ENCODE results near the gene SYNPR.

The SYNPR gene

GRCh38 chr3:63474828-63475518 lies 196.9 kb downstream of the SYNPR start:
- DNase-seq (ENCODE audit: low spot score): no peak

GRCh38 chr3:63477494-63478129 lies 199.5 kb downstream of the SYNPR start:
- DNase-seq (ENCODE audit: low spot score): no peak

- DNase-seq (ENCODE audit: low spot score): no peak
These were observed 201.0 kb downstream of the SYNPR start for GRCh38 chr3:63478990-63479660.

GRCh38 chr3:63479661-63480035 lies 201.5 kb downstream of the SYNPR start:
- DNase-seq (ENCODE audit: low spot score): no peak

- no peak for DNase-seq (ENCODE audit: low spot score)
These were observed 203.5 kb downstream of the SYNPR start for GRCh38 chr3:63481627-63482026.

- no peak for DNase-seq (ENCODE audit: low spot score)
These were observed 204.2 kb downstream of the SYNPR start for GRCh38 chr3:63482341-63482740.

- DNase-seq (ENCODE audit: low spot score): no peak
These were observed 214.4 kb downstream of the SYNPR start for GRCh38 chr3:63492464-63492863.

- DNase-seq (ENCODE audit: low spot score): no peak
These were observed 215.0 kb downstream of the SYNPR start for GRCh38 chr3:63493101-63493500.

- no peak for DNase-seq (ENCODE audit: low spot score)
These were observed 216.5 kb downstream of the SYNPR start for GRCh38 chr3:63494646-63495045.

GRCh38 chr3:63497641-63498040 lies 219.5 kb downstream of the SYNPR start:
- DNase-seq (ENCODE audit: low spot score): no peak

- DNase-seq (ENCODE audit: low spot score): no peak
These were observed 222.1 kb downstream of the SYNPR start for GRCh38 chr3:63500196-63500595.

GRCh38 chr3:63508305-63508704 lies 230.2 kb downstream of the SYNPR start:
- no peak for DNase-seq (ENCODE audit: low spot score)

- no peak for DNase-seq (ENCODE audit: low spot score)
These were observed 230.7 kb downstream of the SYNPR start for GRCh38 chr3:63508771-63509170.

- DNase-seq (ENCODE audit: low spot score): no peak
These were observed 235.7 kb downstream of the SYNPR start for GRCh38 chr3:63513791-63514190.

GRCh38 chr3:63514678-63515077 lies 236.6 kb downstream of the SYNPR start:
- no peak for DNase-seq (ENCODE audit: low spot score)

- DNase-seq (ENCODE audit: low spot score): no peak
These were observed 241.3 kb downstream of the SYNPR start for GRCh38 chr3:63519426-63519825.

- DNase-seq (ENCODE audit: low spot score): no peak
These were observed 243.5 kb downstream of the SYNPR start for GRCh38 chr3:63521657-63522056.

GRCh38 chr3:63523100-63523499 lies 245.0 kb downstream of the SYNPR start:
- DNase-seq (ENCODE audit: low spot score): no peak

GRCh38 chr3:63528325-63529000 lies 250.4 kb downstream of the SYNPR start:
- no peak for DNase-seq (ENCODE audit: low spot score)

- DNase-seq (ENCODE audit: low spot score): no peak
These were observed 254.4 kb downstream of the SYNPR start for GRCh38 chr3:63532521-63532920.

GRCh38 chr3:63538919-63539318 lies 260.8 kb downstream of the SYNPR start:
- DNase-seq (ENCODE audit: low spot score): no peak

GRCh38 chr3:63555767-63556166 lies 277.7 kb downstream of the SYNPR start:
- DNase-seq (ENCODE audit: low spot score): no peak

GRCh38 chr3:63556401-63556800 lies 278.3 kb downstream of the SYNPR start:
- DNase-seq (ENCODE audit: low spot score): no peak

Data from ecto neural progenitor cell (in vitro differentiated cells).